ENCODE data around the gene NUP37.
"Not testable (repeated sequence)": the region's sequence is repeated elsewhere in the genome, so short reads cannot be mapped to it uniquely, and the experiment has no call there.

NUP37 gene

DNA sequence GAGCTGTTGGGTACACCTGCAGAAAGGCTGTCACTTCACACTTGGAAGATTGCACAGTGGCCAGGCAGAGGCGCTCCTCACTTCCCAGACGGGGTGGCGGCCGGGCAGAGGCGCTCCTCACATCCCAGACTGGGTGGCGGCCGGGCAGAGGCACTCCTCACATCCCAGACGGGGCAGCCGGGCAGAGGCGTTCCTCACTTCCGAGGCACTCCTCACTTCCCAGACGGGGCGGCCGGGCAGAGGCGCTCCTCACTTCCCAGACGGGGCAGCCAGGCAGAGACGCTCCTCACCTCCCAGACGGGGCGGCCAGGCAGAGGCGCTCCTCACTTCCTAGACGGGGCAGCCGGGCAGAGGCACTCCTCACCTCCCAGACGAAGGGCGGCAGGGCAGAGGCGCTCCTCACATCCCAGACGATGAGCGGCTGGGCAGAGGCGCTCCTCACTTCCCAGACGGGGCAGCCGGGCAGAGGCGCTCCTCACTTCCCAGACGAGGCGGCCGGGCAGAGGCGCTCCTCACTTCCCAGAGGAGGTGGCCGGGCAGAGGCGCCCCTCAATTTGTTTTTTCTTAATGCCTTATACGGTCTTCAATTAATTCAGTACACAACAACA lies 30.6 kb downstream of the NUP37 start:
- DNase-seq (ENCODE audit: low read depth), result not testable (repeated sequence)

GRCh38 chr12:102080842-102081241 lies 39.1 kb downstream of the NUP37 start:
- DNase-seq (ENCODE audit: low read depth), result no peak

DNA sequence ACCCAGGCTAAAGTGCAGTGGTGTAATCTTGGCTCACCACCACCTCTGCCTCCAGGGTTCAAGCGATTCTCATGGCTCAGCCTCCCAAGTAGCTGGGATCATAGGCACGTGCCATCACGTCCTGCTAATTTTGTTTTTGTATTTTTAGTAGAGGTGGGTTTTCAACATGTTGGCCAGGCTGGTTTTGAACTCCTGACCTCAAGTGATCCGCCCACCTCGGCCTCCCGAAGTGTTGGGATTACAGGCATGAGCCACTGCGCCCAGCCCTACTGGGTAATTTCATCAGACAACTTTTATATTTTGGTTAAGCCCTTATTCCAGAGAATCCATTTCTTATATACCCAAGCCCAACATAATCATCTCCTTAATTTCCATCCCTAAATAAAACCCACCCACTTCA lies 47.8 kb downstream of the NUP37 start:
- DNase-seq (ENCODE audit: low read depth), result not testable (repeated sequence)

- DNase-seq (ENCODE audit: low read depth), result no peak
These were observed 50.2 kb downstream of the NUP37 start for GRCh38 chr12:102069707-102070106.

DNA sequence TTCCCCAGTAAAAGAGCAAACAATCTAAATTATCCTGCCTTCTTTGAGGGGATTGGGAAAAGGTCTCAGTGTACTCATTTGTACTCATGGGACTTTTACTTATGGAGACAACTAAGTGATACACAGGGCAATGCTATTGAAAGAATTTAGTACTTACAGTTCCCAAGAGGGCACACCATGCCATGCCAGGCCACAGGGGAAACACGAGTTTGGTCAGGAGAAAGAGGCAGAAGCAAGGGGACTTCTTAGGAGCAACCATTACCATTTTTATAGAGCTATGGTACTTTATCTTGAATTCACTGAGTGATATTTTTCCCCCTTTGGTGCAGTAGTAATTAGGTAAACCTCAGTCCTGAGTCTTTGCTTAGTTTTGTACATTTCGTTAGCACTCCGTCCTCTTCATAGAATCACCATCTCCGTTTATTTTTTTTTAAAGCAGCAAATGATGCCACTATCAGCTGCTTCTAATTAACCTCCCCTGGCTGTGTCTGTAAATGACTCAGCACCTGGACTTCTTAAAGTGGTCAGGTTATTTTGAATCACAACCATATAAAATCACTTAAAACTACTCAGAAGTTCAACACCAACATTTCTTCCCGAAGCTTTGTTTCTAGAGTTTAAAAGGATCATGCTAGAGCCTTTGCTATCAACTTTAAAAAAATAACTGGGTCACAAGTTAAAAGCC lies 52.2 kb downstream of the NUP37 start:
- DNase-seq (ENCODE audit: low read depth), result no peak

DNA sequence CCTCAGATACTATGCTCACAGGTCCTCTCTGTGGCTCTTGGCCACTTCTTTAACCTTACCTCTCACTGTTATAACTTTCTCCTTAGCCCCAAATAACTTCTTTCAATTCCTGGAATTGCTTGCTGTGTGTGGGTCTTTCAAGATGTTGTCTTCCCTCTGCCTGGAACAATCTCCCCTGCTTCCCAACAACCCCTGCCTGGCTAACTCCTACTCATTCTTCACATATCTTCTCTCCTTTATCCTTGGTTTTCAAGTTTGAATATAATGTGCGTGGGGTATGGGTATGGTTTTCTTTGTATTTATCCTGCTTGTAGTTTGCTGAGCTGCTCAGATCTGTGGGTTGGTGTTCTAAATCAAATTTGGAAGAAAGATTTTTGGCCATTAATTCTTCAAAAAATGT lies 55.4 kb downstream of the NUP37 start:
- DNase-seq (ENCODE audit: low read depth), result no peak

DNA sequence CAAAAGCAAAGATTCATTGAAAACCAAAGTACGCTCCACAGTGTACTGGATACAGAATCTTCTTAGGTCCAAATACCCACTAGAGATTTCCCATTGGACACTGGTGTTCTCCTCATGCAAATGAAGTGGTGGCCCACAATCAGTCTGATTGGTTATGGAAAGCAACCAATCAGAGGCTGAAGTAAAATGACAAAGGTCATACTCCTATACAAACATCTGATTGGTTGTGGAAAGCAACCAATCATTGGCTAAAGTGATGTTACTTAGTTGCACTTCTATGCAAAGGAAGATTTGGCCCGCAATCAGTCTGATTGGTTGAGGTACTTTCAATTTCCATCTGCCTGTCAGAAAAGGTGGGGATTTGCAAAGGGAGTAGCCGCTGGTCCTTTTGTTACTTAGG lies 56.8 kb downstream of the NUP37 start:
- DNase-seq (ENCODE audit: low read depth), result no peak

DNA sequence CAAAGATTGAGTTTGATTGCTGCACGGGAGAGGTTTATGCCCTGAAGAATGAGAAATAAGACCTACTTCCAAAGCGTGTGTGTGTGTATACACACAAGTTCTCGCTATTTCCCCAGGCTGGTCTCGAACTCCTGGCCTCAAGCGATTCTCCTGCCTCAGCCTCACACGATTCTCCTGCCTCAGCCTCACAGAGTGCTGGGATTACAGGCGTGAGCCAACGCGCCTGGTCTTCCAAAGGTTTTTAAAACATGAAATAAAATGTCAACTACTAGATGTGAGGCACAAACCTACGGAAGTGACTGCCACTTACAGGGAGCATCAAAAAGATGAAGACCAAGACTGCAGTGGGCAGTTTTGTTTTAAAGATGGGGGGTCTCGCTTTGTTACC lies 57.5 kb downstream of the NUP37 start:
- no peak for DNase-seq (ENCODE audit: low read depth)

DNA sequence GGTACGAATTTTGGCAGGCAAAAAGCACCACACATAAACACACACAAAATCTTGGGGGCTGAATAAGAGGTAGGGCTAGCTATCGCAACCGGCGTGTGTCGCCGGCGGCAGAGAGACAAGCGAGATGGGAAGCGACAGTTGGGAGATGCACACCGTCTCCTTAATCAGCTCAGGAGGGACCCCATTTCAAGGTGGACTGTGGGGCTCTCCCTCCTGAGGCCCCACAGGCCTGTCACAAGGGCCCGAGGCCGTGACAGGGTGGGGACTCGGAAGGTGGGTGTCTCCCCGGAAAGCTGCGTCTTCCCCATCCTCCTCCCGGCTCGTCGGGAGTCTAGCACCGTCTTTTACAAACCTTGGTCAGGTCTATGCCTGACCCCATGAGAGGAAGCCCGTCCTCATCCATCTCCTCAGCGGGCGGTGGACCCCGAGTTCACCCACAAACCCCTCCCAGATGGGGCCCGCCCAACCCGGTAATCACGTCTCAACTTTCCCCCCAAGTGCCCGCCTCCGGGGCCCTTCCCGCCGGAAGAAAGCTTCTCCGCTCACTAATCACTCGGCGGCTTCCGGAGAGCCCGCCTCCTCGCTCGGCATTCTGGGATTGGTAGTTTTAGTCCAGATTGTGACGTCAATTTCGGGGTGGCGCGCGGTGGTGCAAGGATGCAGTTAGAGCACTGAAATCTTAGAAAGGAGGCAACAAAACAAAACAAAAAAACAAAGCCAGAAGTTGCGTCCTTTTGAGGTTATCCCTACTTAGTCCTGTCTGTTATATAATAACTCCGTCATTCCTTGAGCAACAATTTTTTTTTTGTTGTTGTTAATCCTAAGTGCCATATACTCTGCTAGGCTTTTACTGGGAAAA lies 58.1 kb downstream of the NUP37 start, which contains the start of gene WASHC3:
WASHC3 (minus strand) TSS at position 432 of the 859 bp plus-strand sequence; CDS start at position 403, 29 bp downstream.
- peak; percentile 89 for DNase-seq (ENCODE audit: low read depth)

DNA sequence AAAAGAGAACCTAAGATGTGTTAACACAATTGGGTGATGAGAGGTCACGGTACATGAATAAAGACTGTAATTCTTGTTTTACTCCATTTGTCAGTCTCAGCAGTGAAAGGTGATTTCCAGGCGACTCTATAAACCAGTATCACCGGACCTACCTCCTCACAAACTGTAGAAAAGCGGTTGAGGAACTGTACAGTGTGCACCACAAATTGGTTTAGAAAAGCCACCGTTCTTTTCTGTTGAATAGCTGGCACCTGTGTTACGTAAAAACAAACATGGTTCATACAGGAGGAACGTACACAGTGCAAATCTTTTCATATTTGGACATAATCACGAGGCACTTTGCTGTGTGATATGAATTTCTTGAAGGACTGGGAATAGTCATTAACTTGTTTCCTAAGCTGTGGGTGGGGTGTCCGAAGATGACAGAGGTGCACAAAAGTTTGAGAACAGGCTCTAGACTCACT lies 58.8 kb downstream of the NUP37 start:
- no peak for DNase-seq (ENCODE audit: low read depth)

DNA sequence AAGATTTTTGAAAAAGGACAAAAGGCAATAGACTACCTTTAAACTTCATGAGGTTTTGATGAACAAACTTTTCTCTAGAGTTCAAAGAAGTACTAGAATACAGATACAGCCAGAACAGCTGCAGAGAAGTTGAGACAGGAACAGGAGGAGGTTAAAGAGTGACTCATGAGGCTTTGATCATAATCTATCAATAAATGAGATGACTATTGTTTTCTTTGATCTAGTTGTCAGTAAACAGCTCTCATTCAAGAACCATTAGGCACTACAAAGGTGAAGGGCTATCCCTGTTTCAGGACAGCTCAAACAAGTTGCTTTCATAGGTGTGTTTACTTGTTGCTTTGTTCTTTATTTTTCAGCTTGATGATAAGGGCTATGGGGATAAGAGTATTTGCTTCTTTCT lies 60.6 kb downstream of the NUP37 start:
- DNase-seq (ENCODE audit: low read depth), result no peak

- DNase-seq (ENCODE audit: low read depth), result no peak
These were observed 65.6 kb downstream of the NUP37 start for GRCh38 chr12:102054345-102054744.

GRCh38 chr12:102053062-102053349 lies 66.9 kb downstream of the NUP37 start:
- DNase-seq (ENCODE audit: low read depth), result no peak

GRCh38 chr12:102052192-102053061 lies 67.5 kb downstream of the NUP37 start:
- no peak for DNase-seq (ENCODE audit: low read depth)

GRCh38 chr12:102051431-102051965 lies 68.4 kb downstream of the NUP37 start:
- DNase-seq (ENCODE audit: low read depth), result no peak

DNA sequence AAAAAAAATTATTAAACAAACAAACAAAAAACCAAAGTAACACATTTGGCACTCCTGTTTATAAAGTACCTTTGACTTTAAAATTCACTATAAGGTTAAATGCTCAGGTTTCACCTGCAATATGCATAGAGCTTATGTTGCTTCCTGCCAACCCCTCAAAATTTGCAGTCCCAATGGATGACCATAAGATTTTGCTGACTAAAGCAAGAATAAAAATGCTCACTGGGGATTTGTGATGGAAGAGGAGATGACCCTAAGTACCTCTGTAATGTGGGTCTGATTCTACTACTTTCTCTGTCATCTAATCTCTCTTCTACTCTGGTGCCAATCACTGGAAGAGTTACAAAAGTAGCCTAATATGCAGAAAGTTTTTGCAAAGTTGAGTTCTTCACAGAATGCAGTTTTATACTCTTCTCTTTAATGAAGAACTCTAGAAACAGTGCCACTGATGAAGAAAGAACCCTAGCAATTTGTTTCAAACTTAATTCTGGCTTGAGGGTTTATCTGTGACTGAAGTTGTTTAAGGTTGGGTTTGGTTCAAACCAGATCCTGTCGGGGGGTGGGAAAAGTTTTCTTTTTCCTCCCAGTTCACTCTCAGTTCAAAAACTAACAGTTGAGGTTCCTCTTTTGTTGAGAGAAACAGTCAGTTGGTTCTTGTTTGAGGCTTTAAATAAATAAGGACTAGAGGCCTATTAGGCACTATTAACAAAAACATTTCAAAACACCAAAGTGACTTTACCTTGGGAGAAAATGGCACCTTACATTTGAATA lies 69.1 kb downstream of the NUP37 start:
- no peak for DNase-seq (ENCODE audit: low read depth)

DNA sequence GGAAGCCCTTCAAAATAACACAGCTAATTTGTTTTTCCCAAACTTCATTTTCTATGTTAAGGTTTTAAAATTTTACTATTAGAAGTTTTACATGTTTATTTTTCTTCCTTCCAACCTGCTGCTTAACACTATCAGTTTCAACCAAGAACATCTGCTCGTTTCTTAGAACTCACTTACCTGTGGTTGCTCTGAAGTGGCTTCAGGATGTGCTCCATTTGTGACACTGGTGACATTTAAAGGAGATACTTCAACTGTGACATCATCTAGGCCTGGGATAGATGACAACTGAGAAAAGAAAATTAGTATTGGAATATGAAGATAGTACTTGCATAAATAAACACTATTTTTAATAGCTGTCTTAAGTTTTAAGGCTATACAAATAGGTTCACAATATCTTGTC lies 76.0 kb downstream of the NUP37 start:
- no peak for DNase-seq (ENCODE audit: low read depth)

- DNase-seq (ENCODE audit: low read depth), result no peak
These were observed 85.7 kb downstream of the NUP37 start for GRCh38 chr12:102033991-102034745.

- DNase-seq (ENCODE audit: low read depth), result no peak
These were observed 88.1 kb downstream of the NUP37 start for GRCh38 chr12:102031852-102032251.

GRCh38 chr12:102029141-102029540 lies 90.8 kb downstream of the NUP37 start:
- DNase-seq (ENCODE audit: low read depth), result no peak

Measured in activated T-cell treated with anti-CD3 and anti-CD28 coated beads for 48 hours (primary cell).